Body of pancreas (tissue), 4 donors: Measurements from ENCODE around the gene FAM184B. TPM values are rescaled to one million over a fixed set of nuclear protein-coding genes. Genes with fewer than 3 reads are reported as not detected.
"Not testable (repeated sequence)": the region's sequence is repeated elsewhere in the genome, so short reads cannot be mapped to it uniquely, and the experiment has no call there.

Source experiments
- ATAC-seq: fragments of 150-250 bp; one replicate; pipeline ENCODE4 v1.9.1; 2016
- DNase-seq, 4 donors: peaks; one replicate each; pipeline ENCODE4 v3.0.0-alpha.2; 2019
- H3K27ac ChIP-seq, 4 donors: fragments of 200-600 bp; sonication (generic); 1 replicate in 3 of 4; 2 replicates in 1 of 4; pipeline versions ENCODE4 v1.5.1 to v1.6.1; 2016 to 2019; ENCODE audit warnings: mild to moderate bottlenecking in 1 of 4, mixed read lengths in 1 of 4, moderate library complexity in 1 of 4
- H3K27me3 ChIP-seq, 2 donors: fragments of 200-600 bp; sonication (generic); one replicate each; pipeline ENCODE4 v1.6.0; 2016; ENCODE audit warnings: mild to moderate bottlenecking in 1 of 2
- H3K36me3 ChIP-seq, 2 donors: fragments of 200-600 bp; sonication (generic); replicated peaks in 1 of 2; 2 replicates each; pipeline ENCODE4 v1.5.1; 2016; ENCODE audit warnings: low read depth in 2 of 2; ENCODE audit not compliant: insufficient read depth in 1 of 2
- H3K4me1 ChIP-seq: fragments of 200-600 bp; sonication (generic); one replicate; pipeline ENCODE4 v1.6.0; 2016
- H3K4me3 ChIP-seq, 2 donors: fragments of 200-600 bp; sonication (generic); 1 replicate in 1 of 2; 2 replicates in 1 of 2; pipeline ENCODE4 v1.5.1; 2016 to 2019
- H3K9me3 ChIP-seq, 3 donors: fragments of 200-600 bp; sonication (generic); 1 replicate in 2 of 3; 2 replicates in 1 of 3; pipeline ENCODE4 v1.5.1; 2016
- POLR2A ChIP-seq, 3 donors: fragments of 450-650 bp; IDR thresholded peaks; one replicate each; pipeline ENCODE4 v1.6.1; 2016; ENCODE audit warnings: antibody characterized with exemption in 3 of 3, mild to moderate bottlenecking in 2 of 3
- WGBS, 2 donors: methylation state at CpG; one replicate each; pipeline ENCODE4 v1.1.5; 2017; 5-methylcytosine and 5-hydroxymethylcytosine counted together
- intact Hi-C: fragments of 100-400 bp; cut with DNase I; formaldehyde crosslinking; loops from one replicate; pipeline ENCODE4 v1.15.1; 2023
- total RNA-seq, 2 donors: library from RNA; depleted of rRNA; stranded (reverse); fragments of >200 nt; gene quantifications; one replicate each; pipeline ENCODE4 v1.1.0, GENCODE V29; 2016
- TF ChIP-seq, protein P1 (sequence below), 7 experiments: fragments of 450-650 bp in 4 of 7; fragments of 200-600 bp in 3 of 7; sonication (generic) in 3 of 7; IDR thresholded peaks; one replicate each; pipeline ENCODE4 v1.5.1; 2016 to 2019; ENCODE audit warnings: antibody characterized with exemption in 7 of 7

Gene FAM184B
- total RNA-seq, 2 donors from 2014 or later = not detected

DNA sequence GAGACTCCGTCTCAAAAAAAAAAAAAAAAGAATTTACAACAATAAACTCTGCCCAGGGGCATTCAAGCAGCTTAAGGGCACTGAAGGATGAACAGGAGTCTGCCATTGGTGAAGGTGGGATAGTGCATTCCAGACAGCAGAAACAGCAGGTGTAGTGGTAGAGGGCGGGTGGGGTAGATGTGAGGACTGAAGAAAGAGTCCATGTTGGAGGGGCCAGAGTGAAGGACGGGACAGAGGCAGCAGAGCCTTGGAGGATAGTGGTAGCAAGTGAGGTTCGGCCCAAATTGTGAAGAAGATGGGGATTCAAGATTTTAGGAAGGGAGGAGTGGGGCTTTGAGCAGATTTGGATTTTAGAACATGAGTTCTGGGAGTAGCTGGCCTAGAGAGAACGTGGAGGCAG is 91.3 kb downstream of the FAM184B start:
- 66 to 83% methylated on average over 5 of the region's 5 CpGs for whole genome bisulfite sequencing, 2 donors
- no peak for ATAC-seq

DNA sequence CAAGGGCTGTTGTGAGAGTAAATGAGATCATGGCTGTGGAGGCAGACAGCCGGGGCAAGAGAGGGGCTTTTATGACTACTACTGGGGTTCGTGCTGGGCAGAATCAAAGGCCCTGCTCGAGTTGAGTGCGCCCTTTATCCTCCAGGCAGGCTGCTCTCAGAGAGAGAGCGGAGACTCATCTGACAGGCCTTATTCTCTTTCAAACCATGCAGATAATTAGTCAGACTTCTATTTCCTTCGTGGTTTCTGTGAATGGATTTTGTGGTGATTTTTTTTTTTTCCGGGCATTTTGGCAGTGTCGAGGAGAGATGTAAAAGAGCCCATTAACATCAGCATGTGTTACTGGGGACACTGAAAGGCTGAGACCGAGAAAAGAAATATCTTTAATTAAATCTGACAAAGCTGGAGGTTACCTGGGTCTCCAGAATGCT is 93.4 kb downstream of the FAM184B start:
- no peaks in the 10 kb centered on the region for H3K27me3 ChIP-seq
- DNase-seq (no peak), ATAC-seq (no peak)
- no peaks in the 10 kb centered on the region for H3K36me3 ChIP-seq
- H3K9me3 ChIP-seq = no peaks in the 10 kb centered on the region
- TF ChIP-seq, protein P1, sequence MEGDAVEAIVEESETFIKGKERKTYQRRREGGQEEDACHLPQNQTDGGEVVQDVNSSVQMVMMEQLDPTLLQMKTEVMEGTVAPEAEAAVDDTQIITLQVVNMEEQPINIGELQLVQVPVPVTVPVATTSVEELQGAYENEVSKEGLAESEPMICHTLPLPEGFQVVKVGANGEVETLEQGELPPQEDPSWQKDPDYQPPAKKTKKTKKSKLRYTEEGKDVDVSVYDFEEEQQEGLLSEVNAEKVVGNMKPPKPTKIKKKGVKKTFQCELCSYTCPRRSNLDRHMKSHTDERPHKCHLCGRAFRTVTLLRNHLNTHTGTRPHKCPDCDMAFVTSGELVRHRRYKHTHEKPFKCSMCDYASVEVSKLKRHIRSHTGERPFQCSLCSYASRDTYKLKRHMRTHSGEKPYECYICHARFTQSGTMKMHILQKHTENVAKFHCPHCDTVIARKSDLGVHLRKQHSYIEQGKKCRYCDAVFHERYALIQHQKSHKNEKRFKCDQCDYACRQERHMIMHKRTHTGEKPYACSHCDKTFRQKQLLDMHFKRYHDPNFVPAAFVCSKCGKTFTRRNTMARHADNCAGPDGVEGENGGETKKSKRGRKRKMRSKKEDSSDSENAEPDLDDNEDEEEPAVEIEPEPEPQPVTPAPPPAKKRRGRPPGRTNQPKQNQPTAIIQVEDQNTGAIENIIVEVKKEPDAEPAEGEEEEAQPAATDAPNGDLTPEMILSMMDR (IDR thresholded peaks at IDR 0.05) = no peak
- no peak for TF ChIP-seq POLR2A (IDR thresholded peaks at IDR 0.05)
- H3K4me1 ChIP-seq = no peaks in the 10 kb centered on the region
- intact Hi-C loops = no loop called here
- no peak overlapping the region for H3K4me3 ChIP-seq
- no peak overlapping the region for H3K27ac ChIP-seq
- 71% methylated on average over 9 of the region's 9 CpGs for WGBS, 2 donors

More for the DNA sequence above, 91.3 kb downstream of the FAM184B start:
- no peak overlapping the region for H3K4me3 ChIP-seq
- DNase-seq = no peak
- H3K9me3 ChIP-seq = no peaks in the 10 kb centered on the region
- H3K27me3 ChIP-seq = no peaks in the 10 kb centered on the region
- no peaks in the 10 kb centered on the region for H3K36me3 ChIP-seq
- H3K27ac ChIP-seq = no peak overlapping the region
- H3K4me1 ChIP-seq = no peaks in the 10 kb centered on the region
- intact Hi-C loops = no loop called here
- TF ChIP-seq, protein P1 (IDR thresholded peaks at IDR 0.05) = no peak
- no peak for TF ChIP-seq POLR2A (IDR thresholded peaks at IDR 0.05)

DNA sequence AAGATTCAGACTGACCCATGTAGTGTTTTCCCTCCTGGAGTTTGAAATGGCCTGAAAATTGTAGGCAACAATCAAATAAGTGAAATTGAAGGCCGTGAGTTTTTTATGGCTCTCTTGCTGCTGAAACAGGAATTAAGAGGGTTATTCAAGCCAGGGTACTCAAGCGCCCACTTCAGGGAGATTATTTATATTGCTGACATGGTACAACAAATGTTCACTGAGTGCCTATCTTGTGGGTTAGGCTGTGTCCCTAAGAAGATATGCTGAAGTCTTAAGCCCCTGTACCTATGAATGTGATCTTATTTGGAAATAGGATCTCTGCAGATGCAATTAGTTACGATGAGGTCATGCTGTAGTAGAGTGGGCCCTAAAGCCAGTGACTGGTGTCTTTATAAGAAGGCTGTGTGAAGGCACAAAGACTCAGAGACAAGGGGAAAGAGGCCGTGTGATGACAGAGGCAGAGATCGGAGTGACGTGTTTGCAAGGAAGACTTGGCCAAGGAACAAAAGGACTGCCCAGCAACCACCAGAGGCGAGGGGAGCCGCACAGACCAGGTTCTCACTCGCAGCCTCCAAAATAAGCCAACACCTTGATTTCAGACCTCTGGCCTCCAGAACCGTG is 94.1 kb downstream of the FAM184B start:
- WGBS, 2 donors = 74 to 79% methylated on average over 10 of the region's 10 CpGs
- no peaks in the 10 kb centered on the region for H3K36me3 ChIP-seq
- DNase-seq (no peak), ATAC-seq (no peak)
- H3K4me1 ChIP-seq = no peaks in the 10 kb centered on the region
- H3K27me3 ChIP-seq = no peaks in the 10 kb centered on the region
- TF ChIP-seq POLR2A (IDR thresholded peaks at IDR 0.05) = no peak
- TF ChIP-seq, protein P1 (IDR thresholded peaks at IDR 0.05) = no peak
- no peak overlapping the region for H3K4me3 ChIP-seq
- no peaks in the 10 kb centered on the region for H3K9me3 ChIP-seq
- no peak overlapping the region for H3K27ac ChIP-seq
- intact Hi-C loops = no loop called here

DNA sequence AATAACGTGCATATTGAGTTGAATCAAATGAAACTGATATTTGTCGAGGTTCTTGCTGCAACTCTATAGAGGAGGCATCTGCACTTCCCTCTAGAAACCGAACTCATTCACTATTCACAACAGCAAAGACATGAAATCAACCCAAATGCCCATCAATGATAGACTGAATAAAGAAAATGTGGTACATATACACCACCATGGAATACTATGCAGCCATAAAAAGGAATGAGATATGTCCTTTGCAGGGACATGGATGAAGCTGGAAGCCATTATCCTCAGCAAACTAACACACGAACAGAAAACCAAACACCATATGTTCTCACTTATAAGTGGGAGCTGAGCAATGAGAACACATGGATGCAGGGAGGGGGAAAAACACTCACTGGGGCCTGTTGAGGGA is 96.8 kb downstream of the FAM184B start:
- H3K27me3 ChIP-seq, intact Hi-C loops, H3K36me3 ChIP-seq, H3K4me1 ChIP-seq, ATAC-seq, H3K4me3 ChIP-seq, H3K27ac ChIP-seq, H3K9me3 ChIP-seq, DNase-seq: not testable (repeated sequence)
- WGBS, 2 donors = 63 to 76% methylated on average over 4 of the region's 4 CpGs

DNA sequence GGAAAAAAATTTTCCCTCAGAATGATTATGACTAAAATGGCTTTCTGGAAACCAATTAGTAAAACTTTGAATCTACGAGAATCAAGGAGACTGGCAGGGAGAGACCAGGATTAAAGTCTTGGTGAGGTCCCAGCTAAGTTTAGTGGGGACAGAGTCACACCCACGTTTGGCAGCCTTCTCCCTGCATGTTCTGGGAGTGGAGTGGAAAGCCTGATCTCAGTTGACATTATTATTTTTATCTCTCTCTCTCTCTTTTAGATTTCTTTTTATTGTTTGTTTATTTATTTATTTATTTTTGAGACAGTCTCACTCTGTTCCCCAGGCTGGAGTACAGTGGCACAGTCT is 99.2 kb downstream of the FAM184B start:
- Histone ChIP-seq H3K27me3 (no peaks in the 10 kb centered on the region), H3K9me3 (no peaks in the 10 kb centered on the region), H3K4me3 (no peak overlapping the region), H3K36me3 (no peaks in the 10 kb centered on the region), H3K4me1 (no peaks in the 10 kb centered on the region), H3K27ac (no peak overlapping the region)
- TF ChIP-seq, protein P1 (IDR thresholded peaks at IDR 0.05) = no peak
- no peak for TF ChIP-seq POLR2A (IDR thresholded peaks at IDR 0.05)
- intact Hi-C loops = no loop called here
- DNase-seq (no peak), ATAC-seq (no peak)
- 39 to 46% methylated on average over 2 of the region's 2 CpGs for WGBS, 2 donors
